NCI-H345 (cell line): Measurements from ENCODE around the gene FMN2.
"Not testable (repeated sequence)": the region's sequence is repeated elsewhere in the genome, so short reads cannot be mapped to it uniquely, and the experiment has no call there.

Source experiments
- DNase-seq: peaks from one replicate; lab custom pipeline; 2025; lab: John Stamatoyannopoulos, UW

The FMN2 gene

DNA sequence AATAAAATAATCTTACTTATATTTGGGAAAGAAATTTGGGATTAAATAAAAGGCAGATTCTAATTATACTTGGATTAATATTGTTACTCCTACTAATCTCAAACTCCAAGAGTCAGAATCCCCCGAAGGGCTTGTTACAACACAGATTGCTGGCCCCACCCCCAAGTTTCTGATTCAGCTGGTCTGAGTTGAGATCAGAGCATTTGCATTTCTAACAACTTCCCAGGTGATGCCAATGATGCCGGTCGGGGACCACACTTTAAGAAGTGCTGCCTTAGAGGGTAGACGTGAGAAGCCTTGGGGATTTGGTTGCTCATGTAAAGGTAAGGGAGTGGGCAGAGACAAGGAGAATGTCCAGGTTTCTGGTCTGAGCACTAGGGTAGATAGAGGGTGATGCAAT is 47.2 kb downstream of the FMN2 start:
- no peak for DNase-seq

- DNase-seq = no peak
Observed at GRCh38 chr1:240139511-240139910, 47.8 kb downstream of the FMN2 start.

GRCh38 chr1:240145120-240145519 is 53.4 kb downstream of the FMN2 start:
- DNase-seq = no peak

- DNase-seq = no peak
Observed at GRCh38 chr1:240148333-240148732, 56.6 kb downstream of the FMN2 start.

GRCh38 chr1:240149484-240150094 is 57.9 kb downstream of the FMN2 start:
- DNase-seq = peak; percentile 47

DNA sequence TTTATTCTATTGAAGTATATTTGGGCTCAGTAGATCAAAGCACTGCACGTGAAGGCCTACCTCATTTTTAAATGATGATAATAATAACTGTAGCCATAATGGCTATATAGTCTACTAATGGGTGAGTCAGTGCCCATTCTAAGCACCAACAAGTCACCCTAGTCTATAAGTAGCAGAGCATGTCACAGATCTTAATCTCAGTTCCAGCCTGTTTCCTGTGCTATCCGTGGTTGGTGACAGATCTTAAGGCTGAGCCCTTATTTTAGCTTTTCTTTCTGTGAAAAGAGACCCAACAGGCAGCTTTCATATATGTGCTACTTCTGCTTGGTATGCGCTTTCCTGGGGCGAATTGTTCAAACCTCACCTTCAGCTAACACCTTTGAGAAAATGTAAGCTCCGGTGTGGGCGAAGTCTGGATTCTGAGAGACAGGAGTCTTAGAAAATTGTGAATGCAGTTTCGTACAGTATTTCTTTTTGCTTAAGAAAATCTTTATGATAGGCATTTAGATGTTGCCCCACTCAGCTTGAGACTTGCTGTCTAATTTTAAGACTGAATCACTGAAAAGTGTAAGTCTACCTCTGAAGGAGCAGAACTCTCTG is 59.6 kb downstream of the FMN2 start:
- DNase-seq = no peak

GRCh38 chr1:240152611-240153297 is 61.1 kb downstream of the FMN2 start:
- DNase-seq = no peak

DNA sequence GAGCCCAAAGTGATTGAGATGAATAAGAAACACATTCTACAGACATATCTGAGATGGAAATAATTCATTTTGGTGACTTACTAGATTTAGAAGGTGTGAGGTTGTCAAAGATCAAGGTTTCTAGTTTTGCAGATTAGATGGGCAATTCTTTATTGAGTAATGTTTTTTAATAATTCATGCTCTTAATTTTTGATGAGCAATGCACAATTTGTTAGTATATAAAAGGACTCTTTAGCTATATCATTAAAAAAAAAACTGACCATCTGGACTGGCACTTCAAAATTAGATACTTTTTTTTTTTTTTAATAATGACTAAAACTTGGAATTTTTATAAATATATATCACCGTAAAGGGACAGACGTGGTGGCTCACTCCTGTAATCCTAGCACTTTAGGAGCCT is 63.9 kb downstream of the FMN2 start:
- no peak for DNase-seq

DNA sequence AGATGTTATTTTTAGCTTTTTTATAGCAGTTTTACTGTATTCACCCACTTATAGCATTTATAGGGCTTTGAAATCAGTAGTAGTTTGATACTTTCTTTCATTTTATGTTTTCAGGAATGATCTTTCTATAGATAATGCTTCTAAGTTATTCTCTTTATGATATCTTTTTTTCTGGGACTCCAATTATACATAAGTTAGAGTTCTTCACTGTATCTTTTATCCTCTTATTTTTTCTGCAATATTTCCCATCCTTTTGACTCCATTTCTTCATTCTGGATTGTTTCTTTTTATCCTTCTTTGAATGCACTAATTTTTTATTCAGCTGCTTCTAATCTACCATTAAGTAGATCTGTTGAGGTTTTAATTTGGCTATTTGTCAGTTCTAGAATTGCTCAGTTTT is 73.1 kb downstream of the FMN2 start:
- DNase-seq = no peak

DNA sequence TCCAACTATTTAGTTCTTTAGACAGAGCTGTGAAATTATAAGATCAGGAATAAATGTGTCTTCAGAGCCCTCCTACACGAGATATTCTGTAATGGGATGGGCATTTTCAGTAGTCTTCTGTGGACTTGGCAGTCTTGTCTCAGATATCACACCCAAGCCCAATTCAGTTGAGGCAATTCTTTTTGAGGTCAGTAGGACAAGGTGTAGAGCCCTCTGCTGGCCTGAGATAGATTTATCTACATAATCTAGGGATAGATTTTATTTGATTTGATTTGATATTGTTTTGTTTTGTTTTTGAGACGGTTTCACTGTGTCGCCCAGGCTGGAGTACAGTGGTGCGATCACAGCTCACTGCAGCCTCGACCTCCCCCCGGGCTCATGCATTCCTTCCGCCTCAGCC is 77.5 kb downstream of the FMN2 start:
- no peak for DNase-seq

DNA sequence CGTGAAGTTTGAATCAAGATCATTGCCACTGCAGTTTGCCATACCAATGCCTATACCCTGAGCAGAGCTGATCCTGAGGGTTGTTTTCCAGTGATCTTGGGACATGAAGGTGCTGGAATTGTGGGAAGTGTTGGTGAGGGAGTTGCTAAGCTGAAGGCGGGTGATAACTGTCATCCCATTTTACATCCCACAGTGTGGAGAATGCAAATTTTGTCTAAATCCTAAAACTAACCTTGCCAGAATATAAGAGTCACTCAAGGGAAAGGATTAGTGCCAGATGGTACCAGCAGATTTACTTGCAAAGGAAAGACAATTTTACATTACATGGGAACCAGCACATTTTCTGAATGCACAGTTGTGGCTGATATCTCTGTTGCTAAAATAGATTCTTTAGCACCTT is 78.6 kb downstream of the FMN2 start:
- DNase-seq = no peak

- no peak for DNase-seq
Observed at GRCh38 chr1:240170806-240171205, 79.1 kb downstream of the FMN2 start.

DNA sequence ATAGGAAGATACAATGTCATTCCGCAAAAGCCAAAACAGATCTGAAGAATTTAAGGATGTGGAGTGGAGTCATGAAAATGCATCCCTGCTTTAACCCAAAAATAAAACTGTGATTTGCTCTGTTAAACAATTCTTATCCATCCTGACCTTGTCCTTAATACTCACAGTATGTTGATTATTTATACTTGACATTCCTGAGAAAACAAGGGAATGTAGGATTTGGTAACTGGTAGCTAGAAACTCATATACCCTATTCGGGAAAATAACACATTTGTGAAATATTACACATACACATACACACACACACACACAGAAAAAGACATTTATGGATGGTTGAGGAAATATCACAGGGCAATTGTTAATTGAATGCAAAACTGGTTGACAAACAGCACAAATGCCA is 80.2 kb downstream of the FMN2 start:
- no peak for DNase-seq

DNA sequence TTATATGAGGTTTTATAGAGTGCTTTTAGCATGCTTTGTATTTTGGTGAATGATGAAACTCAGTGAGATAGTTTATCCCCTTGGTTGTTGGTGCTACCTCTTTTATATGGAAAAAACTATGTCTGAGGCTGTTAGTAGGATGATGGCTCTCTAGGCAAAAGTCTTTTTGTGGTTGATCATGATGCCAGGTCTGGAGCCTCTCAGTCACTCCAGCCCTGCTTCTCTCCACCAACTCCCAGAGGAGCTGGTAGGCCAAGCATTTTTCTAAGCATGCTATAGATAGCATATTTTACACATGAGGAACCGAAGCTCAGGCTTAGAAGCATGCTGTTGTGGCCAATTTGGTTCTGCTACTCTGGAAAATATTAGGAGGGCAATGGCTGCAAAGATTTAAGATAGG is 82.2 kb downstream of the FMN2 start:
- DNase-seq = no peak

GRCh38 chr1:240174734-240175133 is 83.1 kb downstream of the FMN2 start:
- no peak for DNase-seq

- DNase-seq = no peak
Observed at GRCh38 chr1:240178366-240178765, 86.7 kb downstream of the FMN2 start.

DNA sequence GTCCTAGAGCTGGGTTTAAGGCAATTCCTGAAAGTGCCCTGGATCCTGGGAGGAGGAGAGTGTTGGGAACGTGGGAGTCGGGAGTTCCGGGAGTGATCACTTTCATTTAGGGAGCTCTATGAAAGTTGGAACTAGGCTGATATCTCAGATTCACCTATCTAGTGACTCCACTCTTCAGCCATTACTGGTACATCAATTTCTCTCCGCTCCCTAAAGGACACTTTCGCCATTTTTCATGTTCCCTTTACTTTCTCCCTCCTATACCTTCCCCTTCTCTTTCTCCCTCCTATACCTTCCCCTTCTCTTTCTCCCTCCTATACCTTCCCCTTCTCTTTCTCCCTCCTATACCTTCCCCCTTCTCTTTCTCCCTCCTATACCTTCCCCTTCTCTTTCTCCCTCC is 93.0 kb downstream of the FMN2 start:
- not testable (repeated sequence) for DNase-seq

- no peak for DNase-seq
Observed at GRCh38 chr1:240188139-240188538, 96.5 kb downstream of the FMN2 start.

GRCh38 chr1:240189386-240189989 is 97.8 kb downstream of the FMN2 start:
- peak; percentile 31 for DNase-seq

GRCh38 chr1:240190881-240191401 is 99.3 kb downstream of the FMN2 start:
- DNase-seq = peak; percentile 0

DNA sequence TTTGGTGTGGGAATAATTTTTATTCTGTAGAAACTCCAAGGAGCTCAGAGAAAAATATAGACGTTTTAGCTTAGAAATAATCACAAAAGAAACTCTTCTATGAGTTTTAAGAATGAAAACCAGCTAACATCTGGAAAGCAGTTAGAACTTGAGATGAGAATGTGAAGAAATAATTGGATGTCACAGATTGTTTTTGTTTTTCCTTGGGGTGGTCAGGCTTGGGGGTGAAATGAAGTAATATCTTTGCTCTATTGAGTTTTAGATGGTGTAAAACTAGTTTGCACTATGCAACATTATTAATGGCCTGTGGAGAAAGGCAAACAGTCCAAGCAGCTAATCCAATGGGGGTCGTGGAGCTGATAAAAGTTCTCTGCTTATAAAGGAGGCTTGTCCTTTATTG is 101.2 kb downstream of the FMN2 start:
- no peak for DNase-seq

DNA sequence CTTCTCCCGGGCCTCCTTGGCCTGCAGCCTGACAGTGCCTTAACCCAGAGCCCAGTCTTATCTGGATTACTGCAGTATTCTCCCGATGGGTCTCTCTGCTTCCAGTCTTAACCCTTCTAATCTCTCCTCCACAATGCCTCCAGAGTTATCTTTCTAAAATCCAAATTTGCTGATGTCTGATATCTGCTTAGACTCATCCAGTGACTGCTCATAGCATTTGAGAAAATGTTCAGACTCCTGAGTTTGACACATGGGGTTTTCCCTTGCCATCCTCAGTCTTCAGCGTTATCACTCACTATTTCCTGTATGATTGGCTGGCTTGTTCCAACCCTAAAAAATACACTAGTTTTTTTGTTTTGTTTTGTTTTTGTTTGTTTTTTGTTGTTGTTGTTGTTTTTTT is 102.0 kb downstream of the FMN2 start:
- DNase-seq = no peak

GRCh38 chr1:240194120-240194519 is 102.4 kb downstream of the FMN2 start:
- no peak for DNase-seq
